Mucosa of gallbladder (tissue), 1 donor: ENCODE data around the gene ANKRD9. TPM values are rescaled to one million over a fixed set of nuclear protein-coding genes. Genes with fewer than 3 reads are reported as not detected.
"Not testable (repeated sequence)": the region's sequence is repeated elsewhere in the genome, so short reads cannot be mapped to it uniquely, and the experiment has no call there.

ENCODE experiments used
- DNase-seq: peaks from one replicate; pipeline ENCODE4 v3.0.0-alpha.2; 2020; ENCODE audit warnings: low spot score
- total RNA-seq: library from RNA; stranded (reverse); gene quantifications from one replicate; pipeline ENCODE4 v1.2.1, GENCODE V29; 2021
- donor health status: DM: no; HTN: no; CAD: no.

Gene ANKRD9, protein sequence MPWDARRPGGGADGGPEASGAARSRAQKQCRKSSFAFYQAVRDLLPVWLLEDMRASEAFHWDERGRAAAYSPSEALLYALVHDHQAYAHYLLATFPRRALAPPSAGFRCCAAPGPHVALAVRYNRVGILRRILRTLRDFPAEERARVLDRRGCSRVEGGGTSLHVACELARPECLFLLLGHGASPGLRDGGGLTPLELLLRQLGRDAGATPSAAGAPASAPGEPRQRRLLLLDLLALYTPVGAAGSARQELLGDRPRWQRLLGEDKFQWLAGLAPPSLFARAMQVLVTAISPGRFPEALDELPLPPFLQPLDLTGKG
- 72.1 TPM for total RNA-seq

DNA sequence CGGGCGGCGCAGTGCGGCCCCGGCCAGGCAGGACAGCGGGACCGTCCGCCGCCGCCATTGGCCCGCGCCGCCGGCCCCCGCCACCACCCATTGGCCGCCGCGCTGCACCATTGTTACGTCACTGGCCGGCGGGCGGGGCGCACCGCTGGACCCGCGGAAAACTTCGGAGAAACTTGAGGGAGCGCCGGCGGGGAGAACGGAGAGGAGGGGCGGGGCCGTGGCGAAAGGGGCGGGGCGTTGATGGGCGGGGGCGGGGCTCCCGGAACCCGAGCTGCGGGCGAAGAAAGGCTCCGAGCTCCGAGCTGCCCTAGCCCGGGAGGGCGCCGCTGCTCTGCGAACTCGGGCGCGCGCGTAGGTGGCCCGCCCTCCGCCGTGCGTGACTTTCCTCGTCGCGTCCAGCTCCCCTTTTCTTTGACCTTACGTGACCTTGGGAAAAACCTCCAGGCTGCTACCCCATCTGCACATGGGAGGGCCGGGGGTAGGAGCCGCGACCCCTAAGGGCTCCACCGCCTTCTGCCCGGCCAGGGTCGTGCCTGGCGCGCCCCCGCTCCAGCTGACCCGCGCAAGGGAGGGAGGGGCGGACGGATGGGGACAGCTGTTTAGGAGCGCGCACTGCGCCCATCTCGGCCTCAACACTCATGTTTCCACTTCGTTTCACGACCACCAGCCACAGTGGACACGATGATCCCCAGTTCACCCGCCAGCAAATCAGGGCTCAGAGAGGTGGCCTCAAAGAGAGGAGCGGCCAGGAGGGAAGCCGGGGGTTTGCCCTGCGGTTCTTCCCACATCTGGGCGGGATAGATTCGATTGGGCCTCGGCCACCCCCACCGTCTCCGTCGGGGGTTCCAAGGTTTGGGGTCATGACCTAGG is at the start of gene ANKRD9:
Gene ANKRD9, minus strand, starts transcription at position 31 of the 870 bp plus-strand sequence. CDS start 1,887 bp downstream, outside the sequence.
- peak; percentile 96 for DNase-seq

DNA sequence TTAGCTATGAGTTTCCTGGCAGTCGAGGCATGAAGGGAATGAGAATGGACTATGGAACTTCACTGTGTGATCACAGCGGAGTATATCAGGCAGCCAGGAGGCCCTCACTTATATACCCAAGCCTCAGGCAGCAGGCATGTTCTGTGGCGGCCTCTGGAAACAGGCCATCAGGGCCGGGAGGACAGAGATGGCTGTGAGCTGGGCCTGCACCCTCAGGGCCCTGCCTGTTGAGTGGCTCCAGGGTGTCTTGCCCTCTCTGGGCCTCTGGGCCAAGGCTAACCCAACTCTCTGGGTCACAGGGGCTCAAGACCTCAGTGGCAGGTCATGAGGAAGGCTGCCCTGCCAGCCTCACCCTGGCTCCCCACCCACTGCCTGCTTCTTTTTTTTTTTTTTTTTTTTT is 49.0 kb upstream of the ANKRD9 start:
- DNase-seq: no peak

GRCh38 chr14:102557434-102558226 is 48.1 kb upstream of the ANKRD9 start:
- DNase-seq: no peak

DNA sequence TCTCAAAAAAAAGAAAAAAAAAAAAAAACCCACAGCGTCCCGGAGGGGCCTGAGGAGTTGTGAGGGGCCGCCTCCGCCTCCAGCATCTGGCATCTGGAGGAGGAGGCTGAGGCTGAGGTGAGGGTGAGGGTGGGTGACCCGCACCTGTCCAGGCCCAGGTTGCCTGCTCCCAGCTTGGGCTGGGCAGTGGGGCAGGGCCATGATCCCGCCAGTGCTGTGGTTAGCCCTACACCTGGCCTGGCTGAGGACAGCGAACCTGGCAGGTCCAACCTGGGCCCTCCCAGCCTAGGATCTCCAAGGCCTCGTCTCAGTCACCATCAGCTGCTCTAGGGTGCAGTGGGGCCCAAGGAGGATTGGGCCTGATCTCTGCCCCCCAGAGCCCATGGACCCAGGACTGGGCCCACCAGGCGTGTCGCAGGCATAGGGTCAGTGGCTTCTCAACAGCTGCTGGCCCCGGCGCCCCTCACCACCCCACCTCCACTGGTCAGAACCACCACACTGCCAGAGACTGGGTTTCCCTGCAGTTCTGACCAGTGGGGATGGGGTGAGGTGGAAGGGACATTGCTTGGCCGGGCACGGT is 46.6 kb upstream of the ANKRD9 start:
- DNase-seq: no peak

- DNase-seq: no peak
Measured at GRCh38 chr14:102554821-102555819, 45.5 kb upstream of the ANKRD9 start.

GRCh38 chr14:102551995-102552705 is 42.6 kb upstream of the ANKRD9 start:
- DNase-seq: no peak

- not testable (repeated sequence) for DNase-seq
Measured at GRCh38 chr14:102550927-102551401, 41.4 kb upstream of the ANKRD9 start.

DNA sequence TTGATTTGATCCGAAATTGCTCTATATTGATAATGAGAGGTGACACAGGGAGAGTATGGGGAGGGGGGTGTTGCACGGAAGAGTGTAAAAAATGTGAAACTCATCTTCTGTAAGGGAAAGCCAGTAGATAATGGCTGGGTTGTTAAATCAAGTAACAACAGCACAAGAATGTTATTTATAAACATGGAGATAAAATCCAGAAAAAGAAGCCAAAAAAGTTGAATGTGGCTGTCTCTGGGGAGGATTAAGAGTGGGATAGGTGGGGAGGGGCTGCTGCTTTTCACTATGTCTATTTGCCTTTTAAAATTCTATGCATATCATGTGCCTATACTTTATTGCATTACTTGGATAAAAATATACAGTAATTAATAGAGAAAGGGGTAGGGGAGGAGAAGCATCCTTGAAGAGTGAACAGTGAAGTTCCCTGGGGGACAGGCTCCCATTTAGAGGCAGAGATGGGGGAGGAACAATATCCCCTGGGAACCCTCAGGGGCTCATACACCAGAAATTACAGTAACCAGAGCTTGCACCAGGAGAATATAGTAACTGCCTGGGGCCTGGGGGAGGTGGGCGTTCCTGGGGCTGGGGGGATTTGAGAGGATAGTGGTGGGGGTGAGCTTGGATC is 39.2 kb upstream of the ANKRD9 start:
- no peak for DNase-seq

GRCh38 chr14:102545461-102546265 is 36.1 kb upstream of the ANKRD9 start:
- DNase-seq: no peak

- DNase-seq: no peak
Measured at GRCh38 chr14:102544747-102545460, 35.3 kb upstream of the ANKRD9 start.

DNA sequence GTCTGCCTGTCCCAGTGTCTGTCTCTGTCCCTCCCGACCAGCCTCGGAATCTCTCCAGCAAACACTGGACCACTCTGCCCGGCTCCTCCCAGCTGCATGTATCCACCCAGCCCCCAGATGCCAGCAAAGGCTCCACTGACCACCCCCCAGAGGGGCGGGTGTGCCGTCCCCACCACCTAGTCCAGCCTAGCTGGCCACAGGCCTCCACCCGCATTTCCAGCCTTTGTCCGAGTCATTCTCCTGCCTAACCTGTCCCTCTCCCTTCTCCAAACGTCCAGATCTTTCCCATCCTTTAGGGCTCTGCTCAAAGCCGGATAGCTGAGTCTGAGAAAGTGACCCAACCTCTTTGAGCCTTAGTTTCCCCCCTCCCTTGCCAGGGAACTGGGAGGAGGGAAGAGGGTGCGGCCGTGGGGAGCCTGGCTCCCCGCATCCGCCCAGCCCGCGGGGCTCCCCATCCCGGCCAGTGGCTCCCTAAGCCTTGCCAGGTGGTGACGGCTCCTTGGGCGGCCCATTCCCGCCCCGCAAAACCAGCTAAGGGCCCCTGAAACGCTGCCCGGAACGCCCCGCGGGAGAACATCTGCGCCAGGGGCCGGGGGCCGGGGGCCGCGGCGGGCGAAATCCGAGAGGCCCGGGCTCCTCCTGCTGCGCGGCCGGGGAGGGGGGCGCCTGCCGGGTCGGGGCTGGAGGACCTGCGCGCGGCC is 34.6 kb upstream of the ANKRD9 start:
- no peak for DNase-seq

GRCh38 chr14:102541771-102542170 is 32.2 kb upstream of the ANKRD9 start:
- no peak for DNase-seq

DNA sequence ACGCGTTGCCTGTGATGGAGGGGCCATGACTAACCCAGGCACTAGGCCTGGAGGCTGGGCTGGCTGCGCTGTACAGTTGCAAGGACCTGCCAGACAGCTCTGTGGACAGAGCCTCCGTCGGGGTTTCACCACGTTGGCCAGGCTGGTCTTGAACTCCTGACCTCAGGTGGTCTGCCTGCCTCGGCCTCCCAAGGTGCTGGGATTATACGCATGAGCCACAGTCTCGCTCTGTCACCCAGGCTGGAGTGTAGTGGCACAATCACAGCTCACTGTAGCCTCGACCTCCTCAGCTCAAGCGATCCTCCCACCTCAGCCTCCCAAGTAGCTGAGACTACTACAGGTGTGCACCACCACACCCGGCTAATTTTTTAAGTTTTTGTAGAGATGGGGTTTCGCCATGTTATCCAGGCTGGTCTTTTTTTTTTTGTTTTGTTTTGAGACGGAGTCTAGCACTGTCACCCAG is 31.5 kb upstream of the ANKRD9 start:
- DNase-seq: not testable (repeated sequence)

GRCh38 chr14:102540315-102541028 is 30.9 kb upstream of the ANKRD9 start:
- no peak for DNase-seq

DNA sequence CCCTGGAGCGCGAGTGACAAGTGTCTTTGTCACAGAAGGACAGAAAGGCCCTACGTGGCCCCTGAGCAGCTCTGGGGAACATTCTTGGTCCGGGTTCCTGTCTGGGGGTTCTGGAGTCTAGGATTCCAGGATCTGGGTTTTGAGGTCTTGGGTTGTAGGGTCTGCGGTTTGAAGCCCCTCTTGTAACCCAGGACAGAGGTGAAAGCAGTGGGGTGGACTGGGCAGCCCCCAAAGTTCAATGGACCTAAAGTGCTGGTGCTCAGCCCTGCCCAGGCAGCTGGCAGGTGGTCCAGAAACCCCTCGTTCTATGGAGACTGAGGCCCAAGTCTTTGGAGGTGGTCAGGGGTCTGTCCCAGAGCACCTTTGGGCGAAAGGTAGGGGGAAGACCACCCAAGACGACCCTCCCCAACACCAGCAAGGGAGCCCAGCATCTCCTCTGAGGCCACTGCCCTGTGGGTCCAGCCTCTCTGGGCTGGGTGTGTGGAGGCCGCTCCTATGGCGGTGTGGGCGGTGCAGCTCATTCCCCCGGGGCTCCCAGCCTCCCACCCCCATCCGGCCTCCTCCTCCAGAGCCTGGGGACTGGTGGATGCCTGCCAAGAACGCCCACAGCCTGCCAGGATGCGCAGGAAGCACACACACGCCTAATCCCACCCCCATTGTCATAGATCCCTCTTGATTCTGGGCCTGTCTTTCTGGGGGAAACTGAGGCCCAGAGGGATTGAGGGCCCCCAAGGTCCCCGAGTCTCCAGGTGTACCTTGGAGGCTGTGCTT is 30.2 kb upstream of the ANKRD9 start:
- no peak for DNase-seq
